Panc1 (cell line): ENCODE results near the gene ARHGAP12. TPM values are rescaled to one million over a fixed set of nuclear protein-coding genes. Genes with fewer than 3 reads are reported as not detected.

Source experiments
- ATAC-seq: fragments of 200-7000 bp; cut with Tn5 transposase; 2 replicates; pipeline ENCODE4 v1.9.1; 2020; ENCODE audit warnings: mild to moderate bottlenecking, moderate library complexity
- BruUV-seq: library from RNA; stranded (reverse); fragments of 400-500 nt; replicated peaks from 2 replicates; lab custom pipeline; 2021; lab: Mats Ljungman, UMichigan
- CTCF ChIA-PET: fragments of 300-600 bp; sonication (Branson Sonifier 250); formaldehyde crosslinking; loops from one replicate; lab custom pipeline; 2022; ENCODE audit warnings: antibody characterized with exemption; lab: Charles Lee
- POLR2A ChIA-PET: fragments of 300-600 bp; sonication (Branson Sonifier 250); formaldehyde crosslinking; loops from one replicate; lab custom pipeline; 2022; ENCODE audit warnings: antibody characterized with exemption; lab: Charles Lee
- DNase-seq: peaks from one replicate; pipeline ENCODE4 v3.0.0-alpha.2; 2010; ENCODE audit warnings: low read depth, low spot score
- H3K27ac ChIP-seq: 2 replicates; pipeline ENCODE4 v1.5.1; 2011; ENCODE audit warnings: mild to moderate bottlenecking, low read length, inconsistent platforms
- H3K27me3 ChIP-seq: fragments of 200-500 bp; sonication (Bioruptor generic); 2 replicates; pipeline ENCODE4 v1.6.0; 2014; ENCODE audit warnings: low read length, inconsistent platforms; ENCODE audit not compliant: control insufficient read depth, insufficient read depth
- H3K36me3 ChIP-seq: fragments of 200-500 bp; sonication (Bioruptor generic); 2 replicates; pipeline ENCODE4 v1.5.1; 2014; ENCODE audit warnings: inconsistent platforms, mild to moderate bottlenecking, low read length, moderate library complexity; ENCODE audit not compliant: control insufficient read depth, insufficient read depth
- H3K4me1 ChIP-seq: 2 replicates; pipeline ENCODE4 v1.5.1; 2011; ENCODE audit warnings: inconsistent platforms, mild to moderate bottlenecking, low read length, moderate library complexity; ENCODE audit not compliant: control insufficient read depth, insufficient read depth
- H3K4me3 ChIP-seq, 2 experiments: 2 replicates each; pipeline ENCODE4 v1.5.1; 2011 to 2012; ENCODE audit warnings: low read depth in 2 of 2, low read length in 2 of 2, mild to moderate bottlenecking in 2 of 2, inconsistent platforms in 1 of 2, moderate library complexity in 1 of 2
- H3K9me3 ChIP-seq: fragments of 200-500 bp; sonication (Bioruptor generic); 2 replicates; pipeline ENCODE4 v1.5.1; 2014; ENCODE audit warnings: low read depth, mild to moderate bottlenecking, inconsistent platforms, low read length, moderate library complexity; ENCODE audit not compliant: control insufficient read depth, insufficient read depth
- POLR2AphosphoS5 ChIP-seq: IDR thresholded peaks from 2 replicates; pipeline ENCODE4 v1.6.1; 2012; ENCODE audit warnings: mild to moderate bottlenecking, low read depth, low read length, moderate library complexity
- SIN3A ChIP-seq: IDR thresholded peaks from 2 replicates; pipeline ENCODE4 v1.6.1; 2012; ENCODE audit warnings: low read depth, mild to moderate bottlenecking, low read length, moderate library complexity, borderline replicate concordance; ENCODE audit not compliant: insufficient read depth
- TCF7L2 ChIP-seq: IDR thresholded peaks from 2 replicates; pipeline ENCODE4 v1.6.1; 2011; ENCODE audit warnings: mild to moderate bottlenecking, low read depth, low read length, inconsistent platforms
- in situ Hi-C: cut with HindIII; loops from 2 replicates; pipeline ENCODE4 v1.10.0; 2016; ENCODE audit warnings: low sequenced_read_pairs, low pct_unique_long_range_greater_than_20kb
- intact Hi-C: fragments of 100-400 bp; cut with micrococcal nuclease; formaldehyde crosslinking; loops from one replicate; pipeline ENCODE4 v1.10.0; 2022; ENCODE audit not compliant: unreplicated experiment
- total RNA-seq: library from RNA; stranded (reverse); gene quantifications from one replicate; pipeline ENCODE4 v1.2.1, GENCODE V29; 2021; ENCODE audit not compliant: unreplicated experiment
- TF ChIP-seq, protein P1 (sequence below): fragments of 450-650 bp; IDR thresholded peaks from 2 replicates; pipeline ENCODE4 v1.5.1; 2017; ENCODE audit warnings: mild to moderate bottlenecking
- TF ChIP-seq, protein P2 (sequence below), 2 experiments: IDR thresholded peaks; 2 replicates each; pipeline ENCODE4 v1.6.1; 2011 to 2012; ENCODE audit warnings: low read depth in 2 of 2, control low read depth in 1 of 2, low read length in 1 of 2, mild to moderate bottlenecking in 1 of 2, moderate library complexity in 1 of 2; ENCODE audit not compliant: insufficient read depth in 1 of 2

Gene ARHGAP12
- total RNA-seq, 1 experiment from 2014 or later = 22.9 TPM

DNA sequence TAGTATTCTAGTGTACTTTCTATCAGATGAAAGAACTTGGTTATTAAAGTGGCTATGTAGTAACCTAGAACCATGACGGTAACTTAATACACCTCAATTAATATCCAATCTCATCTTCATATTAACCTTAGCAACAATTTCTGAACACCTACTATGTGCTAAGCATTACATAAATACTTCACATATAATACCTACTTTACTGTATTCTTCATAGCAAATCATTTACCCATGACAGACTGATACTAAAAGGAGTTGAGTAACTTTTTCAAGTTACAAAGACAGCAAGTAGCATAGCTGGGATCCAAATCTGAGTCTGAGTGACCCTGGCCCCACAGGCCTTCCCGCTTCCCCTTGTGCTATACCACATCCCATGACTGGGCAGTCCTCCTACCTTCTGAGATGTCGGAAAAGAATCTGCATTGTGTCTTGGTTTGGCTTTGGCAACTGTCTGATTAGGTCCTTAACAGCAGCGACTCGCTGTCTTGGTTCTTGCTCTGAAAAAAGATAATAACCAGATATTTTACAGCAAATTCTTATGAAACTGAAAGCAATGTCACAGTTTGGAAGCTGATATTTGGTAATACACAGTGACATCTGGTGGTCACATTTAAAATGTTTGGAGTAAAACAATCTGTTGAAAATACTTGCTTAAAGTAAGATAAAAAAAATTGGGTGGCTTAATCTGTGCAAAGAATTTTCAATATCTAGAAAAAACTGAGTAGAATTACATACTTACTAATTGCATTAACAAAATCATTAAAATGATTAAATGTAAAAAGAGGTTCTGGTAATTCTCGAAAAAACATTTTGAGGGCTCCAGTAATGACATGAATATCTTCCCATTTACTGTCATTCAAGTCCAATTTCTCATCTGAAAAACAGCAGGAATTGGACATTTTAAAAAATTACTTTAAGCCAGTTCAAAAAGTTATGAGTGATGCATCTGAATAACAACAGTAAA lies 120.1 kb downstream of the ARHGAP12 start:
- no peaks in the 10 kb centered on the region for H3K27me3 ChIP-seq
- DNase-seq (peak; percentile 25), ATAC-seq (no peak)
- peak overlapping the region; percentile 66; the same call in 1 of the 2 replicates for H3K27ac ChIP-seq
- BruUV-seq = no TSS peak
- peaks cover 19% of the 10 kb centered on the region; the same call in 1 of the 2 replicates for H3K36me3 ChIP-seq
- H3K4me1 ChIP-seq = no peaks in the 10 kb centered on the region
- in situ Hi-C loops = no loop called here
- ChIA-PET CTCF (interaction anchor here (0.7 kb wide), 1 partner anchor 193 kb away, joined by 3 read pairs; no protein-coding TSS in a partner anchor), POLR2A (no interaction called here)
- intact Hi-C loops = loop anchor here (5.0 kb wide), 1 partner anchor 101 kb away; no protein-coding TSS in a partner anchor
- TF ChIP-seq, protein P1, sequence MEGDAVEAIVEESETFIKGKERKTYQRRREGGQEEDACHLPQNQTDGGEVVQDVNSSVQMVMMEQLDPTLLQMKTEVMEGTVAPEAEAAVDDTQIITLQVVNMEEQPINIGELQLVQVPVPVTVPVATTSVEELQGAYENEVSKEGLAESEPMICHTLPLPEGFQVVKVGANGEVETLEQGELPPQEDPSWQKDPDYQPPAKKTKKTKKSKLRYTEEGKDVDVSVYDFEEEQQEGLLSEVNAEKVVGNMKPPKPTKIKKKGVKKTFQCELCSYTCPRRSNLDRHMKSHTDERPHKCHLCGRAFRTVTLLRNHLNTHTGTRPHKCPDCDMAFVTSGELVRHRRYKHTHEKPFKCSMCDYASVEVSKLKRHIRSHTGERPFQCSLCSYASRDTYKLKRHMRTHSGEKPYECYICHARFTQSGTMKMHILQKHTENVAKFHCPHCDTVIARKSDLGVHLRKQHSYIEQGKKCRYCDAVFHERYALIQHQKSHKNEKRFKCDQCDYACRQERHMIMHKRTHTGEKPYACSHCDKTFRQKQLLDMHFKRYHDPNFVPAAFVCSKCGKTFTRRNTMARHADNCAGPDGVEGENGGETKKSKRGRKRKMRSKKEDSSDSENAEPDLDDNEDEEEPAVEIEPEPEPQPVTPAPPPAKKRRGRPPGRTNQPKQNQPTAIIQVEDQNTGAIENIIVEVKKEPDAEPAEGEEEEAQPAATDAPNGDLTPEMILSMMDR = peak; percentile 38; the same call in 1 of the 2 replicates
- TF ChIP-seq SIN3A (no peak), TCF7L2 (no peak)
- no peak overlapping the region for H3K4me3 ChIP-seq
- no peaks in the 10 kb centered on the region for H3K9me3 ChIP-seq

DNA sequence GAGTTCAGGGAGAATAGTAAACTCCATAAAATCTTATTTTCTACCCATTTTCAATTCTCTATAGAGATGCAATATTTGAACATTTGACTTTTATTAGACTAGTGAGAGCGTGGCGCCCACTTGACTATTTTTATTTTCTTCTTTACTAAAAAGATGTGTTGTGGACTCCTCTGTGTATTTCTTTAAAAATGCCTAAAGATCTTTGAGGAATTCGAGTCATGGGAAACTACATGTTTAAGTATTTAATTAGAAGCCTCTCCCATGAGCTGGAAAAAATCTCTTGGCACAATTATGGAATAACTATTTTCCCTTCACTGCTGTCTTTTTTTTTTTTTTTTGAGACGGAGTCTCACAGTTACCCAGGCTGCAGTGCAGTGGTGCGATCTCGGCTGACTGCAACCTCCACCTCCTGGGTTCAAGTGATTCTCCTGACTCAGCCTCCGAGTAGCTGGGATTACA lies 124.2 kb downstream of the ARHGAP12 start:
- no TSS peak for BruUV-seq
- H3K4me3 ChIP-seq = no peak overlapping the region
- TF ChIP-seq SIN3A (no peak), TCF7L2 (no peak)
- intact Hi-C loops (no loop called here), in situ Hi-C loops (no loop called here)
- DNase-seq (no peak), ATAC-seq (no peak)
- no peak overlapping the region for H3K27ac ChIP-seq
- peaks cover 10% of the 10 kb centered on the region; the same call in 1 of the 2 replicates for H3K36me3 ChIP-seq
- POLR2A ChIA-PET = no interaction called here
- no peaks in the 10 kb centered on the region for H3K4me1 ChIP-seq
- no peaks in the 10 kb centered on the region for H3K27me3 ChIP-seq
- CTCF ChIA-PET = no interaction called here
- no peaks in the 10 kb centered on the region for H3K9me3 ChIP-seq

DNA sequence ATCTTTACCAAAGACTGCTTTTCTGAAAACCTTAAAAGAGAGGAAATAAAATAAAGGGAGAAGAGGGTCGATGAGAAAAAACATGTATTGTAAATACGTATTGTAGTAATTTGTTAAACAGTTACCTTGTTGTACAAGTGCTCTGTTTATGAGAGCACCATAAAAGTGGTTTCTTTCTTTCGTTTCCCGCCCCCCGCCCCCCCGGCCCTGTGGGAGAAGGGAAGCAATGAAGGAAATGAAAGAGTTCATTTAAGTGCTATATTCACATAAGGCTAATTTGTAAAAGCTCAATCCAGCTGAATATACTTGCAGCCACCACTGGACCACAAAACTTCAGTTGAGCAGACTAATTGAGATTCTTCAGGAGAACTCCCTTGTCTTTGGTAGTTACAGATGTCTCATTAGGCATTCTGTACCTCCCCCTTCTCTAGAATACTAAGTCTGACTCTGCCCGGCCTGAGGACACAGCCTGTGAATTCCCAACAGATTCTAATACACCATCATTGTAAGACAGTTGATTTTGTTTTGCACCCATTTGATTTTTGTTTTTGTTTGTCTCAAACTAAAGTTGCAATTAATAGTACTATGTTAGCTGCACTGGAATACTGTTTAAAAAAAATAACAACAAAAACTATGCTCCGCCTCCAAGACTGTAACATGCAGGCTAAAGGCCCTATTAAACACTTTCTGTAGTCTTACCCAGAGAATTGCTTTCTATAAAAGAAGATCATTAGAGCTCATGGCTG lies 124.9 kb downstream of the ARHGAP12 start:
- in situ Hi-C loops (no loop called here), intact Hi-C loops (no loop called here)
- DNase-seq (no peak), ATAC-seq (no peak)
- CTCF ChIA-PET = no interaction called here
- POLR2A ChIA-PET = no interaction called here
- Histone ChIP-seq H3K27me3 (no peaks in the 10 kb centered on the region), H3K36me3 (peaks cover 6% of the 10 kb centered on the region; the same call in 1 of the 2 replicates), H3K9me3 (no peaks in the 10 kb centered on the region), H3K4me3 (no peak overlapping the region), H3K4me1 (no peaks in the 10 kb centered on the region), H3K27ac (no peak overlapping the region)
- BruUV-seq = no TSS peak
- TF ChIP-seq POLR2AphosphoS5 = no peak
- TF ChIP-seq, protein P2, sequence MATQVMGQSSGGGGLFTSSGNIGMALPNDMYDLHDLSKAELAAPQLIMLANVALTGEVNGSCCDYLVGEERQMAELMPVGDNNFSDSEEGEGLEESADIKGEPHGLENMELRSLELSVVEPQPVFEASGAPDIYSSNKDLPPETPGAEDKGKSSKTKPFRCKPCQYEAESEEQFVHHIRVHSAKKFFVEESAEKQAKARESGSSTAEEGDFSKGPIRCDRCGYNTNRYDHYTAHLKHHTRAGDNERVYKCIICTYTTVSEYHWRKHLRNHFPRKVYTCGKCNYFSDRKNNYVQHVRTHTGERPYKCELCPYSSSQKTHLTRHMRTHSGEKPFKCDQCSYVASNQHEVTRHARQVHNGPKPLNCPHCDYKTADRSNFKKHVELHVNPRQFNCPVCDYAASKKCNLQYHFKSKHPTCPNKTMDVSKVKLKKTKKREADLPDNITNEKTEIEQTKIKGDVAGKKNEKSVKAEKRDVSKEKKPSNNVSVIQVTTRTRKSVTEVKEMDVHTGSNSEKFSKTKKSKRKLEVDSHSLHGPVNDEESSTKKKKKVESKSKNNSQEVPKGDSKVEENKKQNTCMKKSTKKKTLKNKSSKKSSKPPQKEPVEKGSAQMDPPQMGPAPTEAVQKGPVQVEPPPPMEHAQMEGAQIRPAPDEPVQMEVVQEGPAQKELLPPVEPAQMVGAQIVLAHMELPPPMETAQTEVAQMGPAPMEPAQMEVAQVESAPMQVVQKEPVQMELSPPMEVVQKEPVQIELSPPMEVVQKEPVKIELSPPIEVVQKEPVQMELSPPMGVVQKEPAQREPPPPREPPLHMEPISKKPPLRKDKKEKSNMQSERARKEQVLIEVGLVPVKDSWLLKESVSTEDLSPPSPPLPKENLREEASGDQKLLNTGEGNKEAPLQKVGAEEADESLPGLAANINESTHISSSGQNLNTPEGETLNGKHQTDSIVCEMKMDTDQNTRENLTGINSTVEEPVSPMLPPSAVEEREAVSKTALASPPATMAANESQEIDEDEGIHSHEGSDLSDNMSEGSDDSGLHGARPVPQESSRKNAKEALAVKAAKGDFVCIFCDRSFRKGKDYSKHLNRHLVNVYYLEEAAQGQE (IDR thresholded peaks at IDR 0.05; ENCODE audit: insufficient read depth in 1 of 2, low read depth in 2 of 2, low read length in 1 of 2) = no peak
- TF ChIP-seq, protein P1 = no peak
- no peak for TF ChIP-seq TCF7L2
- no peak for TF ChIP-seq SIN3A
